GM12801 (cell line): ENCODE data around the gene UGT1A10.

Experiments
- CTCF ChIP-seq: IDR thresholded peaks from one replicate; pipeline ENCODE4 v1.5.1; 2011; ENCODE audit warnings: control low read depth; ENCODE audit not compliant: insufficient read length; ENCODE audit errors: extremely low read depth

Gene UGT1A10

GRCh38 chr2:233711312-233712008 lies 75.2 kb downstream of the UGT1A10 start:
- no peak for TF ChIP-seq CTCF

GRCh38 chr2:233712611-233713261 lies 76.5 kb downstream of the UGT1A10 start, which contains the start of gene UGT1A5:
Gene UGT1A5, plus strand, starts transcription at chr2:233712907. Its CDS starts 85 bp downstream, at chr2:233712992.
- no peak for TF ChIP-seq CTCF

- TF ChIP-seq CTCF, result no peak
Measured at GRCh38 chr2:233713262-233713615, 77.0 kb downstream of the UGT1A10 start.

GRCh38 chr2:233714121-233714520 lies 77.9 kb downstream of the UGT1A10 start:
- no peak for TF ChIP-seq CTCF

GRCh38 chr2:233718552-233718951 lies 82.3 kb downstream of the UGT1A10 start, which contains the start of gene UGT1A4:
Gene UGT1A4, plus strand, starts transcription at chr2:233718736. Its CDS starts 85 bp downstream, at chr2:233718821.
- TF ChIP-seq CTCF, result no peak

- TF ChIP-seq CTCF, result no peak
Measured at GRCh38 chr2:233728723-233729301, 92.6 kb downstream of the UGT1A10 start, which contains the start of gene UGT1A3. Gene UGT1A3, plus strand, starts transcription at chr2:233729042. Its CDS starts 85 bp downstream, at chr2:233729127.

GRCh38 chr2:233740870-233741269 lies 104.6 kb downstream of the UGT1A10 start:
- TF ChIP-seq CTCF, result no peak
